K562 (cell line): ENCODE results near the gene IL2RG. TPM values are rescaled to one million over a fixed set of nuclear protein-coding genes. Genes with fewer than 3 reads are reported as not detected.

Experiments
- CXXC5 ChIP-seq: fragments of 250-450 bp; sonication (Bioruptor Pico); IDR thresholded peaks from 2 replicates; pipeline ENCODE4 v1.8.0; 2022; ENCODE audit warnings: inconsistent platforms, mild to moderate bottlenecking, moderate library complexity
- ELF1 ChIP-seq: fragments of 200-800 bp; sonication (Bioruptor generic); IDR thresholded peaks from 2 replicates; pipeline ENCODE4 v1.6.1; 2016; ENCODE audit warnings: missing genetic modification characterization, missing compliant biosample characterization
- FOXP1 ChIP-seq: sonication (generic); formaldehyde crosslinking; IDR thresholded peaks from 2 replicates; pipeline ENCODE4 v1.8.0; 2022; ENCODE audit warnings: mild to moderate bottlenecking, missing genetic modification reagents
- GATAD2B ChIP-seq: fragments of 450-650 bp; IDR thresholded peaks from 2 replicates; pipeline ENCODE4 v1.6.1; 2017; ENCODE audit warnings: mild to moderate bottlenecking, borderline replicate concordance
- HNRNPK ChIP-seq: fragments of 200-400 bp; formaldehyde crosslinking; IDR thresholded peaks from one replicate; pipeline ENCODE4 v1.6.1; 2018; ENCODE audit warnings: mild to moderate bottlenecking, low read depth, low read length; ENCODE audit not compliant: poor library complexity, severe bottlenecking
- HNRNPLL ChIP-seq: fragments of 200-400 bp; formaldehyde crosslinking; IDR thresholded peaks from 2 replicates; pipeline ENCODE4 v1.6.1; 2017; ENCODE audit warnings: low read length, low read depth, mild to moderate bottlenecking; ENCODE audit not compliant: poor library complexity, severe bottlenecking
- PHB ChIP-seq: fragments of 250-450 bp; sonication (Bioruptor Pico); IDR thresholded peaks from 2 replicates; pipeline ENCODE4 v1.5.0; 2021
- POLR2A ChIP-seq: fragments of 450-650 bp; conservative IDR thresholded peaks from 2 replicates; pipeline ENCODE4 v1.6.1; 2016
- SAFB ChIP-seq: fragments of 200-400 bp; formaldehyde crosslinking; IDR thresholded peaks from 2 replicates; pipeline ENCODE4 v1.6.1; 2017; ENCODE audit warnings: low read depth, low read length, borderline replicate concordance
- SIN3A ChIP-seq, 2 experiments: fragments of 150-350 bp in 1 of 2; IDR thresholded peaks; 2 replicates each; pipeline ENCODE4 v1.6.1; 2011 to 2016; ENCODE audit warnings: borderline replicate concordance in 2 of 2, low read depth in 2 of 2, low read length in 2 of 2, mild to moderate bottlenecking in 2 of 2, moderate library complexity in 2 of 2; ENCODE audit not compliant: control insufficient read depth in 1 of 2
- TOE1 ChIP-seq, 2 experiments: fragments of 450-650 bp in 1 of 2; sonication (generic) in 1 of 2; formaldehyde crosslinking in 1 of 2; IDR thresholded peaks; 2 replicates each; pipeline versions ENCODE4 v1.7.1 to v1.8.0; 2016 to 2022; ENCODE audit warnings: borderline replicate concordance in 2 of 2, mild to moderate bottlenecking in 2 of 2, antibody characterized with exemption in 1 of 2, inconsistent platforms in 1 of 2, low read depth in 1 of 2, missing genetic modification reagents in 1 of 2, moderate library complexity in 1 of 2
- polyA plus RNA-seq, 8 experiments: library from polyadenylated mRNA; depleted of rRNA in 4 of 8; stranded (reverse) in 5 of 8; unstranded in 3 of 8; fragments of >200 nt; fragmentation: Nextera tagmentation in 2 of 8; fragmentation: Illumina TruSeq in 1 of 8; extraction: Ambion mirVana in 2 of 8; extraction: Trizol in 1 of 8; gene quantifications; 2 replicates each; pipeline versions ENCODE4 v1.2.1 to v1.2.3, GENCODE V29; 2011 to 2014; ENCODE audit warnings: inconsistent platforms in 1 of 8, missing spikeins in 1 of 8
- total RNA-seq, 7 experiments: library from RNA; depleted of rRNA in 6 of 7; stranded (reverse); fragments of >200 nt in 6 of 7; fragmentation: Illumina TruSeq in 2 of 7; extraction: Trizol in 2 of 7; gene quantifications; 2 replicates each; pipeline versions ENCODE4 v1.2.1 to v1.2.3, GENCODE V29; 2011 to 2021; ENCODE audit warnings: low replicate concordance in 1 of 7
- TF ChIP-seq, protein P1 (sequence below): sonication (generic); formaldehyde crosslinking; IDR thresholded peaks from 2 replicates; pipeline ENCODE4 v1.9.0; 2022; ENCODE audit warnings: mild to moderate bottlenecking, missing genetic modification reagents
- TF ChIP-seq, protein P2 (sequence below): fragments of 250-450 bp; sonication (Bioruptor Pico); IDR thresholded peaks from 2 replicates; pipeline ENCODE4 v1.5.0; 2020; ENCODE audit warnings: mild to moderate bottlenecking, borderline replicate concordance
- TF ChIP-seq, protein P3 (sequence below), 2 experiments: fragments of 450-650 bp; formaldehyde crosslinking in 1 of 2; IDR thresholded peaks; 2 replicates each; pipeline versions ENCODE4 v1.4.0 to v1.6.1; 2014 to 2020; ENCODE audit warnings: mild to moderate bottlenecking in 2 of 2, borderline replicate concordance in 1 of 2, low read depth in 1 of 2

Gene IL2RG
- total and polyA plus RNA-seq, 9 of the 15 experiments (the other 6 are each of a cell fraction or from before 2014, with no cell fraction given) = 5.5 to 55.4 (median 19.7) TPM

DNA sequence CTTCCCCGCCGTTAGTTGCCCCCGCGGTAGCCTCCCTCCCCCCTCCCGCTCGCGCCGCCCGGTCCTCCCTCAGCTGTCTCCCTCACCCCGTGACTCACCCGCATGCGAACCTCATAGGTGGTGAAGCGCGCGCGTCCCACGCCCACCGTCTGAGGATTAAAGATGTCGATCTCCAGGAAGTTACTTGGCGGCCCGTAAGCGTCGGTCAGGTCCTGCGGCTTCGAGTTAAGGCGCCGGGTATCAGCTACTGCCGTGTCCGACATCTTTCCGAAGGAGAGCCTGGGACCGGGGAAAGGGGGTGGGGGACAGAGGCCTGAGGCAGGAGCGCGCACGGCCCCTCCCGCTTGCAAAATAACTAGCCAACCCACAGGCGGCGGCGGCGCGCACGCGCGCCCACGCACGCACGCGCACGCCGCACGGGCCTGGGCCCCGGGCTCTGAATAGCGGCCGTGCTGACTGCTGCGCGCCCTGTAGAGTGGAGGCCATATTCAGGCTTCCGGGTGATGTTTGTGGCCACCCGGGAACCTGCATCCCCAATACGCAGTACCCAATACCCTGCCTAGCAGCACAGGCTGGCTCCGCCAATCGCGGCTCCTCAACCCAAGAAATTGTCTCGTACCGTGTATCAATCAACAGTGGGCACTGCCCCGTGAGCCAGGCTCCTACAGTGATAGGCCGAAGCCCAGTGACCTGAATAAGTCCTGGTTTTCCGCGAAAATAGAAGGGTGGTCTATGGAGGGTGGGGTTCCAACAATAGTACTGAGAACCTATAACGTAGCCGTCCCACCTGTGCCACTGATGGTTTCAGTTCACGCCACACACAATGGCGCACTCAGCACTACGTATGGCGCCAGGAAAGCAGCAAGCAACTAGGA, 43.1 kb downstream of the IL2RG start, which contains the start of gene SNX12 (continued):
- TF ChIP-seq, protein P1, sequence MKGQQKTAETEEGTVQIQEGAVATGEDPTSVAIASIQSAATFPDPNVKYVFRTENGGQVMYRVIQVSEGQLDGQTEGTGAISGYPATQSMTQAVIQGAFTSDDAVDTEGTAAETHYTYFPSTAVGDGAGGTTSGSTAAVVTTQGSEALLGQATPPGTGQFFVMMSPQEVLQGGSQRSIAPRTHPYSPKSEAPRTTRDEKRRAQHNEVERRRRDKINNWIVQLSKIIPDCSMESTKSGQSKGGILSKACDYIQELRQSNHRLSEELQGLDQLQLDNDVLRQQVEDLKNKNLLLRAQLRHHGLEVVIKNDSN (CRISPR knock-in tag) = peak; percentile 69
- TF ChIP-seq SIN3A (IDR thresholded peaks at IDR 0.05; ENCODE audit: borderline replicate concordance in 2 of 2, control insufficient read depth in 1 of 2, low read depth in 2 of 2, low read length in 2 of 2) = peak in 1 of 2 experiments; percentile 25; a peak in 2 of 4 replicates
- TF ChIP-seq SAFB = peak; percentile 35; the same call in 1 of the 2 replicates
- peak; percentile 83; the same call in 1 of the 2 replicates for TF ChIP-seq GATAD2B
- TF ChIP-seq, protein P2, sequence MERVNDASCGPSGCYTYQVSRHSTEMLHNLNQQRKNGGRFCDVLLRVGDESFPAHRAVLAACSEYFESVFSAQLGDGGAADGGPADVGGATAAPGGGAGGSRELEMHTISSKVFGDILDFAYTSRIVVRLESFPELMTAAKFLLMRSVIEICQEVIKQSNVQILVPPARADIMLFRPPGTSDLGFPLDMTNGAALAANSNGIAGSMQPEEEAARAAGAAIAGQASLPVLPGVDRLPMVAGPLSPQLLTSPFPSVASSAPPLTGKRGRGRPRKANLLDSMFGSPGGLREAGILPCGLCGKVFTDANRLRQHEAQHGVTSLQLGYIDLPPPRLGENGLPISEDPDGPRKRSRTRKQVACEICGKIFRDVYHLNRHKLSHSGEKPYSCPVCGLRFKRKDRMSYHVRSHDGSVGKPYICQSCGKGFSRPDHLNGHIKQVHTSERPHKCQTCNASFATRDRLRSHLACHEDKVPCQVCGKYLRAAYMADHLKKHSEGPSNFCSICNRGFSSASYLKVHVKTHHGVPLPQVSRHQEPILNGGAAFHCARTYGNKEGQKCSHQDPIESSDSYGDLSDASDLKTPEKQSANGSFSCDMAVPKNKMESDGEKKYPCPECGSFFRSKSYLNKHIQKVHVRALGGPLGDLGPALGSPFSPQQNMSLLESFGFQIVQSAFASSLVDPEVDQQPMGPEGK (CRISPR knock-in tag) = no peak
- TF ChIP-seq CXXC5 = peak; percentile 98
- peak; percentile 67 for TF ChIP-seq POLR2A
- TF ChIP-seq FOXP1 = no peak
- peak; percentile 80 for TF ChIP-seq ELF1 (tag)
- TF ChIP-seq TOE1 (IDR thresholded peaks at IDR 0.05; ENCODE audit: borderline replicate concordance) = peak; percentile 76
- TF ChIP-seq TOE1 (CRISPR knock-in tag; IDR thresholded peaks at IDR 0.05; ENCODE audit: borderline replicate concordance, low read depth) = no peak
- peak; percentile 43 for TF ChIP-seq HNRNPLL
- TF ChIP-seq HNRNPK = peak; percentile 72
- TF ChIP-seq PHB = no peak
- TF ChIP-seq, protein P3, sequence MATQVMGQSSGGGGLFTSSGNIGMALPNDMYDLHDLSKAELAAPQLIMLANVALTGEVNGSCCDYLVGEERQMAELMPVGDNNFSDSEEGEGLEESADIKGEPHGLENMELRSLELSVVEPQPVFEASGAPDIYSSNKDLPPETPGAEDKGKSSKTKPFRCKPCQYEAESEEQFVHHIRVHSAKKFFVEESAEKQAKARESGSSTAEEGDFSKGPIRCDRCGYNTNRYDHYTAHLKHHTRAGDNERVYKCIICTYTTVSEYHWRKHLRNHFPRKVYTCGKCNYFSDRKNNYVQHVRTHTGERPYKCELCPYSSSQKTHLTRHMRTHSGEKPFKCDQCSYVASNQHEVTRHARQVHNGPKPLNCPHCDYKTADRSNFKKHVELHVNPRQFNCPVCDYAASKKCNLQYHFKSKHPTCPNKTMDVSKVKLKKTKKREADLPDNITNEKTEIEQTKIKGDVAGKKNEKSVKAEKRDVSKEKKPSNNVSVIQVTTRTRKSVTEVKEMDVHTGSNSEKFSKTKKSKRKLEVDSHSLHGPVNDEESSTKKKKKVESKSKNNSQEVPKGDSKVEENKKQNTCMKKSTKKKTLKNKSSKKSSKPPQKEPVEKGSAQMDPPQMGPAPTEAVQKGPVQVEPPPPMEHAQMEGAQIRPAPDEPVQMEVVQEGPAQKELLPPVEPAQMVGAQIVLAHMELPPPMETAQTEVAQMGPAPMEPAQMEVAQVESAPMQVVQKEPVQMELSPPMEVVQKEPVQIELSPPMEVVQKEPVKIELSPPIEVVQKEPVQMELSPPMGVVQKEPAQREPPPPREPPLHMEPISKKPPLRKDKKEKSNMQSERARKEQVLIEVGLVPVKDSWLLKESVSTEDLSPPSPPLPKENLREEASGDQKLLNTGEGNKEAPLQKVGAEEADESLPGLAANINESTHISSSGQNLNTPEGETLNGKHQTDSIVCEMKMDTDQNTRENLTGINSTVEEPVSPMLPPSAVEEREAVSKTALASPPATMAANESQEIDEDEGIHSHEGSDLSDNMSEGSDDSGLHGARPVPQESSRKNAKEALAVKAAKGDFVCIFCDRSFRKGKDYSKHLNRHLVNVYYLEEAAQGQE (IDR thresholded peaks at IDR 0.05; ENCODE audit: borderline replicate concordance) = no peak
- TF ChIP-seq, protein P3 (CRISPR knock-in tag; IDR thresholded peaks at IDR 0.05; ENCODE audit: low read depth) = 0 out of 2 replicates have a peak, but pooled peaks have one; percentile 36
